Measurements from ENCODE around the gene SCYL1.
A peak's percentile ranks its signal among the peaks of the same experiment; 100 is the strongest.
"Not testable (repeated sequence)": the region's sequence is repeated elsewhere in the genome, so short reads cannot be mapped to it uniquely, and the experiment has no call there.

SCYL1 gene

GRCh38 chr11:65562788-65563187 is 37.9 kb downstream of the SCYL1 start:
- TF ChIP-seq CTCF (IDR thresholded peaks at IDR 0.05): no peak
- H3K27me3 ChIP-seq (ENCODE audit: control insufficient read depth, insufficient read depth, low read length): no peaks in the 10 kb centered on the region
- no peak overlapping the region for H3K4me2 ChIP-seq (ENCODE audit: low read length)
- peaks cover 12% of the 10 kb centered on the region for H3K4me1 ChIP-seq
- no peak overlapping the region for H3K9ac ChIP-seq
- H3K36me3 ChIP-seq (ENCODE audit: control insufficient read depth, insufficient read depth, low read length): no peaks in the 10 kb centered on the region
- peaks cover 18% of the 10 kb centered on the region for H3K79me2 ChIP-seq
- H3K27ac ChIP-seq: no peak overlapping the region
- no peak overlapping the region for H2AFZ ChIP-seq
- no peak overlapping the region for H3K4me3 ChIP-seq (ENCODE audit: low read depth, low read length)
- no peaks in the 10 kb centered on the region for H3K9me3 ChIP-seq (ENCODE audit: control insufficient read depth, low read length)

GRCh38 chr11:65563601-65564000 is 38.7 kb downstream of the SCYL1 start:
- Histone ChIP-seq H3K79me2 (peaks cover 18% of the 10 kb centered on the region), H3K9me3 (ENCODE audit: control insufficient read depth, low read length) (no peaks in the 10 kb centered on the region), H3K4me2 (ENCODE audit: low read length) (no peak overlapping the region), H3K27ac (no peak overlapping the region), H3K4me1 (peaks cover 11% of the 10 kb centered on the region), H3K9ac (no peak overlapping the region), H2AFZ (no peak overlapping the region), H3K4me3 (ENCODE audit: low read depth, low read length) (no peak overlapping the region), H3K36me3 (ENCODE audit: control insufficient read depth, insufficient read depth, low read length) (no peaks in the 10 kb centered on the region), H3K27me3 (ENCODE audit: control insufficient read depth, insufficient read depth, low read length) (no peaks in the 10 kb centered on the region)
- TF ChIP-seq CTCF (IDR thresholded peaks at IDR 0.05): no peak

DNA sequence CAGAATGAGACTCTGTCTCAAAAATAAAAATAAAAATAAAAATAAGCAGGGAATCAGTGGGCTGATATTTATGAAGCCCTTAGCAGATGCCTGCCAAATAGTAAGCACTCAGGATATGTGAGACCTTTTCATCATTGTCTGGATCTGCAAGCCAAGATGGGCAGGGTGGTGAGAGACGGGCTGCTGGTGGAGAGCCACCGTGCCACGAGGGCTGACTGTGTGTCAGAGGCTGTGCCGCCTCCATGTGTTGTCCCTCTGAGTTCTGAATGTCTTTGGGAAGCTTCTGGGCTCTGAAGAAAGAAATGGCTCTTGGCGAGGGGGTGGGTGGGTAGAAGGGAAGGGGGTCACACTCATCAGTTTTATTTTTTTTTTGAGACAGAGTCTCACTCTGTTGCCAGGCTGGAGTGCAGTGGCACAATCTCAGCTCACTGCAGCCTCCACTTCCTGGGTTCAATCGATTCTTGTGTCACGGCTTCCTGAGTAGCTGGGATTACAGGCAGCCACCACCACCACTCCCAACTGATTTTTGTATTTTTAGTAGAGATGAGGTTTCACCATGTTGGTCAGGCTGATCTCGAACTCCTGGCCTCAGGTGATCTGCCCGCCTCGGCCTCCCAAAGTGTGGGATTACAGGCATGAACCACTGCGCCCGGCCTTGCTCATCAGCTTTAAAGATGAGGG is 40.1 kb downstream of the SCYL1 start:
- not testable (repeated sequence) for H3K27ac ChIP-seq

DNA sequence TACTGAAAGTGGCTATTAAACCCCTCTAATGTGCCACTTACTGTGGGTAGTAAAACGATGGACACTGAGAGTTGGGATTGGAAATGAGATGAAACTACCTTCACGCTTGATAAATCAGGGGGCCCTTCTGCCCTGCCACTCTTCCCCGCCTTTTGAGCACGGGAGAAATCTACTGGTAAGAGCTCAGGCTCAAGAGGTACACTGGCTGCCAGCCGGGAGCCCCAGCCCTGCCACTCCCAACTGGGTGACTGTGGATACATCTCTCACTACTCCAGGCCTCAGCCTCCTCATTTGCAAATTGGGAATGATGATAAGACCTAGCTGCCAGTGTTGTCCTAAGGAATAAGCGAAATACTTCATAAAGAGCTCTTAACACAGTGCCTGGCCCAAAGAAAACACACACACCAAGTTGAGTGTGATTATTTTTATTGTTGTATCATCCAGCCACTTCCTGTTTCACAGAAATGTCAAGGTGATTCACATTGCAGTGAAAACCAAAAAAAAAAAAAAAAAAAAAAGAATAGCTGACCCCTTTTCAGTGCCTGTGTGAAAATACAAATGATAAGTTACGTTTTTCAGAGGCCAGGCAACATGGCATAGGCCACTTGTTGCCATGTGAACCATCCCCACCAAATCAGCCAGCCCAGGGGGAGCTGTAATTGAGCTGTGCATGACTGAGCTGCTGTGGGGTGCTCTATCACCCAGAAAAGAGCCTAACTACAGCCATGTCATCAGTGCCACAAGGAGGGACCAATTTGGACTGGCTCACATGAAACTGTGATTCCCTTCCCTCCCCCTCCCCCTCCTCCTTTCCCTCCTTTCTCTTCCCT is 41.0 kb downstream of the SCYL1 start:
- Histone ChIP-seq H3K9ac (no peak overlapping the region), H3K36me3 (ENCODE audit: control insufficient read depth, insufficient read depth, low read length) (no peaks in the 10 kb centered on the region), H3K9me3 (ENCODE audit: control insufficient read depth, low read length) (no peaks in the 10 kb centered on the region), H2AFZ (no peak overlapping the region), H3K79me2 (peaks cover 18% of the 10 kb centered on the region), H3K4me1 (peaks cover 4% of the 10 kb centered on the region), H3K4me2 (ENCODE audit: low read length) (no peak overlapping the region), H3K27ac (no peak overlapping the region), H3K27me3 (ENCODE audit: control insufficient read depth, insufficient read depth, low read length) (no peaks in the 10 kb centered on the region), H3K4me3 (ENCODE audit: low read depth, low read length) (no peak overlapping the region)
- no peak for TF ChIP-seq CTCF (IDR thresholded peaks at IDR 0.05)

More for the DNA sequence above, 40.1 kb downstream of the SCYL1 start:
- not testable (repeated sequence) for H3K9ac ChIP-seq; H3K9me3 ChIP-seq (ENCODE audit: control insufficient read depth, low read length); H3K4me1 ChIP-seq; H2AFZ ChIP-seq; H3K27me3 ChIP-seq (ENCODE audit: control insufficient read depth, insufficient read depth, low read length); H3K4me3 ChIP-seq (ENCODE audit: low read depth, low read length); H3K4me2 ChIP-seq (ENCODE audit: low read length); H3K36me3 ChIP-seq (ENCODE audit: control insufficient read depth, insufficient read depth, low read length)
- peaks cover 18% of the 10 kb centered on the region for H3K79me2 ChIP-seq

DNA sequence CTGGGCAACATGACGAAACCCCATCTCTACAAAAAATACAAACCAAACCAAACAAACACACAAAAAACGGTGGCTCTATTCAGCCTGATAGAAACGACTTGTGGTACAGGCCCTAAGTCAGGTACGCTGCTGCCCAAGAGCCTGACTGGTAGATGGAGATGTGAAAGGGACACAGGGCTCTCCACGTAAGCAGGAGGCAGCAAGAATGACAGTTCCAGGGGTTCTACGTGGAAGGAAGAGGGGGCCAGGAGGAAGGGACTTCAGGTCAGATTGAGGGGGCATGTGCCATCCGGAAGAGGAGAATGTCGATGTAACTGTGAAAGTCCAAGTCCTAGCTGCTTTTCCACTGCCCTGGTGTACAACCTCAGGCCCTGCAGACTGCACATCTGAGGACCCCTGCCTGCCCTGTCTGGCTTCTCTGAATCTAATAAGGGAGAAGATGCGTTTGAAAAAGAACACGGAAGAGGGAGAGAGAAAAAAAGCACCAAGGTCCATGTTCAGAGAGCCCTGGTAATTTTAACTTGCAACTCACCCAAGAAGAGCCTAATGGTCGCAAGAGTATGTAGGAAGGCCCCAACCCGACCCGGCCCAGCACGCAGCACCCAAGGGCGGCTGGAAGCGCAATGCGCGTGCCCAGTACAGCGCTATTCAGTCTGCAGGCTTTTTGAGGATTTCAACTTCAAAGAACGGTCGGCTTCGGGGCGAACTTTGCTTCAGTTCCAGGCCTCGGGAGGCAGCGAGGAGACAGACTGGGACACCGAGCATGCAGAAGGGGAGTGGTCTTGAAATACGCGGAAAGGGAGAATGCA is 44.5 kb downstream of the SCYL1 start:
- H3K4me1 ChIP-seq: peaks cover 14% of the 10 kb centered on the region
- peak overlapping the region; percentile 79 for H3K4me2 ChIP-seq (ENCODE audit: low read length)
- H3K27ac ChIP-seq: peak overlapping the region; percentile 90
- no peaks in the 10 kb centered on the region for H3K36me3 ChIP-seq (ENCODE audit: control insufficient read depth, insufficient read depth, low read length)
- peaks cover 8% of the 10 kb centered on the region for H3K79me2 ChIP-seq
- H2AFZ ChIP-seq: peak overlapping the region; percentile 61
- no peaks in the 10 kb centered on the region for H3K9me3 ChIP-seq (ENCODE audit: control insufficient read depth, low read length)
- H3K27me3 ChIP-seq (ENCODE audit: control insufficient read depth, insufficient read depth, low read length): no peaks in the 10 kb centered on the region
- TF ChIP-seq CTCF (IDR thresholded peaks at IDR 0.05): no peak
- H3K4me3 ChIP-seq (ENCODE audit: low read depth, low read length): peak overlapping the region; percentile 91
- H3K9ac ChIP-seq: peak overlapping the region; percentile 29
